H9 (cell line): ENCODE measurements around the gene MDH1. TPM values are rescaled to one million over a fixed set of nuclear protein-coding genes. Genes with fewer than 3 reads are reported as not detected.

Experiments
- DNase-seq: peaks from one replicate; pipeline ENCODE4 v3.0.0-alpha.2; 2017
- H2AFZ ChIP-seq: one replicate; pipeline ENCODE4 v1.6.1; 2013; ENCODE audit warnings: mild to moderate bottlenecking, low read length, control low read depth, moderate library complexity
- H2AK5ac ChIP-seq: 2 replicates; pipeline ENCODE4 v1.6.1; 2013; ENCODE audit warnings: low read length, control low read depth, mixed read lengths; ENCODE audit not compliant: insufficient read length
- H2BK120ac ChIP-seq: one replicate; pipeline ENCODE4 v1.6.1; 2013; ENCODE audit warnings: low read depth, mild to moderate bottlenecking, low read length, control low read depth, inconsistent platforms; ENCODE audit not compliant: poor library complexity, severe bottlenecking
- H2BK12ac ChIP-seq: 2 replicates; pipeline ENCODE4 v1.6.1; 2013; ENCODE audit warnings: low read length, control low read depth, mixed read lengths, low read depth; ENCODE audit not compliant: insufficient read length
- H2BK15ac ChIP-seq: 2 replicates; pipeline ENCODE4 v1.6.1; 2013; ENCODE audit warnings: low read depth, low read length, control low read depth
- H2BK20ac ChIP-seq: one replicate; pipeline ENCODE4 v1.6.1; 2013; ENCODE audit warnings: low read depth, mild to moderate bottlenecking, low read length, control low read depth, inconsistent platforms; ENCODE audit not compliant: poor library complexity, severe bottlenecking
- H2BK5ac ChIP-seq: 2 replicates; pipeline ENCODE4 v1.6.1; 2013; ENCODE audit warnings: low read length, control low read depth, mixed read lengths; ENCODE audit not compliant: insufficient read length
- H3K14ac ChIP-seq: 2 replicates; pipeline ENCODE4 v1.6.1; 2013; ENCODE audit warnings: low read length, control low read depth; ENCODE audit not compliant: insufficient read depth
- H3K18ac ChIP-seq: 2 replicates; pipeline ENCODE4 v1.6.1; 2013; ENCODE audit warnings: low read depth, mild to moderate bottlenecking, mixed read lengths, low read length, control low read depth; ENCODE audit not compliant: insufficient read length
- H3K23ac ChIP-seq: 2 replicates; pipeline ENCODE4 v1.6.1; 2013; ENCODE audit warnings: low read length, control low read depth, mixed read lengths, low read depth; ENCODE audit not compliant: insufficient read length
- H3K23me2 ChIP-seq: 2 replicates; pipeline ENCODE4 v1.6.1; 2013; ENCODE audit warnings: low read depth, mild to moderate bottlenecking, mixed read lengths, low read length, control low read depth; ENCODE audit not compliant: insufficient read length, poor library complexity, severe bottlenecking
- H3K27ac ChIP-seq: 2 replicates; pipeline ENCODE4 v1.5.1; 2013; ENCODE audit warnings: low read length, control low read depth, mixed read lengths, low read depth; ENCODE audit not compliant: insufficient read length
- H3K27me3 ChIP-seq: 2 replicates; pipeline ENCODE4 v1.6.1; 2013; ENCODE audit warnings: low read length, control low read depth, inconsistent platforms; ENCODE audit not compliant: insufficient read depth
- H3K4ac ChIP-seq: 2 replicates; pipeline ENCODE4 v1.6.1; 2013; ENCODE audit warnings: low read depth, mild to moderate bottlenecking, control low read depth, inconsistent platforms, low read length, moderate library complexity
- H3K4me1 ChIP-seq: 2 replicates; pipeline ENCODE4 v1.6.1; 2013; ENCODE audit warnings: low read length, control low read depth, inconsistent platforms; ENCODE audit not compliant: insufficient read depth
- H3K4me2 ChIP-seq: 2 replicates; pipeline ENCODE4 v1.6.1; 2013; ENCODE audit warnings: low read length, control low read depth, mixed read lengths; ENCODE audit not compliant: insufficient read length, insufficient read depth
- H3K56ac ChIP-seq: 2 replicates; pipeline ENCODE4 v1.6.1; 2013; ENCODE audit warnings: low read depth, mild to moderate bottlenecking, mixed read lengths, low read length, control low read depth; ENCODE audit not compliant: insufficient read length
- H3K79me1 ChIP-seq: 2 replicates; pipeline ENCODE4 v1.6.1; 2013; ENCODE audit warnings: low read depth, mild to moderate bottlenecking, moderate library complexity, low read length, control low read depth, inconsistent platforms; ENCODE audit not compliant: insufficient read depth, poor library complexity, severe bottlenecking
- H3K79me2 ChIP-seq: 2 replicates; pipeline ENCODE4 v1.6.1; 2013; ENCODE audit warnings: low read length, control low read depth, inconsistent platforms; ENCODE audit not compliant: insufficient read depth
- H3K9ac ChIP-seq: 2 replicates; pipeline ENCODE4 v1.6.1; 2013; ENCODE audit warnings: low read length, control low read depth, mixed read lengths; ENCODE audit not compliant: insufficient read length; ENCODE audit errors: extremely low read depth
- H3K9me3 ChIP-seq: one replicate; pipeline ENCODE4 v1.6.1; 2013; ENCODE audit warnings: low read depth, low read length, inconsistent platforms; ENCODE audit not compliant: control insufficient read depth
- H3T11ph ChIP-seq: one replicate; pipeline ENCODE4 v1.6.1; 2013; ENCODE audit warnings: mild to moderate bottlenecking, low read length, control low read depth, inconsistent platforms
- H4K20me1 ChIP-seq: one replicate; pipeline ENCODE4 v1.6.1; 2013; ENCODE audit not compliant: control insufficient read depth, insufficient read length, insufficient read depth
- H4K5ac ChIP-seq: 2 replicates; pipeline ENCODE4 v1.6.1; 2013; ENCODE audit warnings: low read depth, mild to moderate bottlenecking, mixed read lengths, low read length, control low read depth; ENCODE audit not compliant: insufficient read length
- H4K8ac ChIP-seq: replicated peaks from 2 replicates; pipeline ENCODE4 v1.6.1; 2013; ENCODE audit warnings: low read length, control low read depth, mixed read lengths, low read depth; ENCODE audit not compliant: insufficient read length
- H4K91ac ChIP-seq: 2 replicates; pipeline ENCODE4 v1.6.1; 2013; ENCODE audit warnings: low read depth, mild to moderate bottlenecking, moderate library complexity, mixed read lengths, low read length, control low read depth; ENCODE audit not compliant: insufficient read length
- H3K27ac Mint-ChIP-seq, 3 experiments: 2 replicates in 2 of 3; 3 replicates in 1 of 3; pipeline ENCODE4 v1.8.0; 2020 to 2021; ENCODE audit warnings: mixed read lengths in 3 of 3, mild to moderate bottlenecking in 1 of 3, moderate library complexity in 1 of 3
- H3K27me3 Mint-ChIP-seq: 2 replicates; pipeline ENCODE4 v1.8.0; 2021; ENCODE audit warnings: low read depth, mild to moderate bottlenecking, moderate library complexity, mixed read lengths
- H3K36me3 Mint-ChIP-seq, 3 experiments: 2 replicates in 2 of 3; 3 replicates in 1 of 3; pipeline ENCODE4 v1.8.0; 2020 to 2021; ENCODE audit warnings: low read depth in 3 of 3, mixed read lengths in 3 of 3; ENCODE audit not compliant: insufficient read depth in 1 of 3
- H3K4me1 Mint-ChIP-seq, 2 experiments: 2 replicates each; pipeline ENCODE4 v1.8.0; 2020; ENCODE audit warnings: mixed read lengths in 2 of 2
- H3K4me3 Mint-ChIP-seq, 2 experiments: 2 replicates in 1 of 2; 3 replicates in 1 of 2; pipeline ENCODE4 v1.8.0; 2020 to 2021; ENCODE audit warnings: mild to moderate bottlenecking in 2 of 2, mixed read lengths in 2 of 2, moderate library complexity in 1 of 2
- H3K9me3 Mint-ChIP-seq, 2 experiments: 2 replicates in 1 of 2; 3 replicates in 1 of 2; pipeline ENCODE4 v1.8.0; 2020; ENCODE audit warnings: mild to moderate bottlenecking in 2 of 2, mixed read lengths in 2 of 2, moderate library complexity in 1 of 2
- CTCF ChIP-seq: fragments of 200-600 bp; sonication (generic); conservative IDR thresholded peaks from 3 replicates; pipeline ENCODE4 v1.8.0; 2021; ENCODE audit warnings: antibody characterized with exemption, mild to moderate bottlenecking
- WGBS: extraction: QIAGEN DNeasy Blood & Tissue Kit; methylation state at CpG from one replicate; pipeline ENCODE4 v1.1.7; 2013; ENCODE audit warnings: missing lambda C conversion rate, low lambda C conversion rate, mixed read lengths; ENCODE audit not compliant: insufficient read length; ENCODE audit errors: extremely low coverage; 5-methylcytosine and 5-hydroxymethylcytosine counted together
- total RNA-seq: library from RNA; stranded (reverse); gene quantifications from 2 replicates; pipeline ENCODE4 v1.2.1, GENCODE V29; 2021

The MDH1 gene
- total RNA-seq, 1 experiment from 2014 or later: 324 TPM

GRCh38 chr2:63643486-63643885 lies 54.7 kb downstream of the MDH1 start:
- Histone ChIP-seq H2AK5ac (no peak overlapping the region), H3K14ac (no peak overlapping the region), H3K23ac (no peak overlapping the region), H2BK12ac (no peak overlapping the region), H3K56ac (no peak overlapping the region), H3K79me1 (no peaks in the 10 kb centered on the region), H3K79me2 (no peaks in the 10 kb centered on the region), H4K5ac (no peak overlapping the region), H3K23me2 (peaks cover 2% of the 10 kb centered on the region), H3K4me2 (no peak overlapping the region), H2BK5ac (no peak overlapping the region), H2BK15ac (no peak overlapping the region), H3K27ac (no peak overlapping the region), H3K9me3 (no peaks in the 10 kb centered on the region), H2BK20ac (no peak overlapping the region), H3K4me1 (no peaks in the 10 kb centered on the region; the same call in 1 of the 2 replicates), H2BK120ac (no peak overlapping the region), H4K91ac (no peak overlapping the region), H3K9ac (no peak overlapping the region), H4K8ac (no peak overlapping the region), H3K27me3 (no peaks in the 10 kb centered on the region), H3T11ph (no peak overlapping the region), H4K20me1 (no peaks in the 10 kb centered on the region), H3K4ac (no peak overlapping the region), H2AFZ (no peak overlapping the region), H3K18ac (no peak overlapping the region)
- DNase-seq: no peak
- Mint-ChIP-seq H3K27me3 (no peaks in the 10 kb centered on the region), H3K4me1 (peaks cover 27 to 28% of the 10 kb centered on the region in 2 experiments), H3K4me3 (no peak overlapping the region), H3K36me3 (peaks cover 0 to 31% (median 4%) of the 10 kb centered on the region in 3 experiments; a peak in 3 of 7 replicates), H3K9me3 (peaks cover 2 to 6% of the 10 kb centered on the region in 2 experiments; a peak in 3 of 5 replicates), H3K27ac (no peak overlapping the region)
- no peak for TF ChIP-seq CTCF
- WGBS: no CpG with 5 or more reads among the region's 1 CpG
